GM12878 (cell line): ENCODE data around the gene ANO3. TPM values are rescaled to one million over a fixed set of nuclear protein-coding genes. Genes with fewer than 3 reads are reported as not detected.

Experiments used
- ATAC-seq: fragments of 200-7000 bp; cut with Tn5 transposase; 3 replicates; pipeline ENCODE4 v1.9.1; 2020; ENCODE audit warnings: mild to moderate bottlenecking, moderate library complexity
- BruUV-seq: library from RNA; stranded (reverse); fragments of 400-500 nt; replicated peaks from 2 replicates; lab custom pipeline; 2021; lab: Mats Ljungman, UMichigan
- CTCF ChIA-PET: fragments of 300-600 bp; sonication (Branson Sonifier 250); formaldehyde crosslinking; extraction: SDS; loops from one replicate; lab custom pipeline; 2021; ENCODE audit warnings: inconsistent platforms; lab: Yijun Ruan, JAX
- POLR2A ChIA-PET: fragments of 350-600 bp; formaldehyde crosslinking; extraction: SDS; loops from one replicate; lab custom pipeline; 2021; ENCODE audit warnings: inconsistent platforms; lab: Charles Lee
- RAD21 ChIA-PET: fragments of 300-600 bp; sonication (Branson Sonifier 250); formaldehyde crosslinking; loops from one replicate; lab custom pipeline; 2023; ENCODE audit warnings: antibody characterized with exemption; ENCODE audit not compliant: unreplicated experiment; lab: Charles Lee
- SMC1A ChIA-PET: fragments of 300-600 bp; sonication (Branson Sonifier 250); formaldehyde crosslinking; loops from one replicate; lab custom pipeline; 2023; ENCODE audit not compliant: unreplicated experiment, uncharacterized antibody; lab: Charles Lee
- DNase-seq: peaks from one replicate; pipeline ENCODE4 v3.0.0-alpha.2; 2011; ENCODE audit warnings: low read depth, low spot score
- FAIRE-seq: peaks from 3 replicates; lab custom pipeline; 2011; peaks lifted over from hg19 to GRCh38; lab: Jason Lieb, UNC
- H2AFZ ChIP-seq: 2 replicates; pipeline ENCODE4 v1.6.0; 2011; ENCODE audit warnings: low read depth, low read length, control low read depth; ENCODE audit not compliant: control insufficient read depth
- H3K27ac ChIP-seq: 2 replicates; pipeline ENCODE4 v1.5.1; 2011; ENCODE audit warnings: control low read depth; ENCODE audit not compliant: control insufficient read depth, insufficient read depth
- H3K27me3 ChIP-seq, 2 experiments: replicated peaks in 1 of 2; 2 replicates each; pipeline versions ENCODE4 v1.6.0 to v1.6.1; 2011; ENCODE audit warnings: low read length in 1 of 2; ENCODE audit not compliant: control insufficient read depth in 2 of 2, insufficient read depth in 2 of 2
- H3K36me3 ChIP-seq, 2 experiments: 2 replicates each; pipeline ENCODE4 v1.5.1; 2011; ENCODE audit warnings: low read length in 1 of 2; ENCODE audit not compliant: control insufficient read depth in 2 of 2, insufficient read depth in 2 of 2
- H3K4me1 ChIP-seq: 2 replicates; pipeline ENCODE4 v1.6.1; 2011; ENCODE audit warnings: mild to moderate bottlenecking, low read length, moderate library complexity, mixed read lengths; ENCODE audit not compliant: control insufficient read depth, insufficient read depth
- H3K4me2 ChIP-seq: 2 replicates; pipeline ENCODE4 v1.6.0; 2011; ENCODE audit warnings: control low read depth; ENCODE audit not compliant: control insufficient read depth, insufficient read depth
- H3K4me3 ChIP-seq: fragments of 200-600 bp; sonication (generic); 2 replicates; pipeline ENCODE4 v1.5.1; 2016
- H3K79me2 ChIP-seq: 2 replicates; pipeline ENCODE4 v1.6.0; 2011; ENCODE audit warnings: low read length; ENCODE audit not compliant: control insufficient read depth, insufficient read depth
- H3K9ac ChIP-seq: 2 replicates; pipeline ENCODE4 v1.8.0; 2011; ENCODE audit warnings: low read length, control low read depth, mixed read lengths; ENCODE audit not compliant: control insufficient read depth, insufficient read depth
- H3K9me3 ChIP-seq: replicated peaks from 3 replicates; pipeline ENCODE4 v1.5.1; 2011; ENCODE audit warnings: mild to moderate bottlenecking, low read length; ENCODE audit not compliant: control insufficient read depth, insufficient read depth
- H4K20me1 ChIP-seq: 2 replicates; pipeline ENCODE4 v1.6.0; 2011; ENCODE audit not compliant: control insufficient read depth, insufficient read depth
- BMI1 ChIP-seq: fragments of 450-650 bp; IDR thresholded peaks from 2 replicates; pipeline ENCODE4 v1.6.1; 2016; ENCODE audit warnings: mild to moderate bottlenecking, moderate library complexity, borderline replicate concordance
- CHD1 ChIP-seq: IDR thresholded peaks from 2 replicates; pipeline ENCODE4 v1.6.1; 2012; ENCODE audit warnings: low read depth, low read length, improper control_type of control experiment
- CREB1 ChIP-seq: IDR thresholded peaks from 2 replicates; pipeline ENCODE4 v1.6.1; 2012; ENCODE audit warnings: low read depth, mild to moderate bottlenecking, inconsistent platforms
- DPF2 ChIP-seq: fragments of 450-650 bp; IDR thresholded peaks from 2 replicates; pipeline ENCODE4 v1.6.1; 2017; ENCODE audit warnings: mild to moderate bottlenecking
- EGR1 ChIP-seq, 2 experiments: IDR thresholded peaks; 1 replicate in 1 of 2; 2 replicates in 1 of 2; pipeline ENCODE4 v1.6.1; 2011 to 2012; ENCODE audit warnings: low read depth in 2 of 2, low read length in 2 of 2, borderline replicate concordance in 1 of 2, mild to moderate bottlenecking in 1 of 2, moderate library complexity in 1 of 2
- EZH2 ChIP-seq: IDR thresholded peaks from 2 replicates; pipeline ENCODE4 v1.6.1; 2012; ENCODE audit warnings: low read depth, mild to moderate bottlenecking, control low read depth, inconsistent platforms, low read length, borderline replicate concordance; ENCODE audit not compliant: control insufficient read depth
- RUNX3 ChIP-seq: IDR thresholded peaks from 2 replicates; pipeline ENCODE4 v1.6.1; 2012; ENCODE audit warnings: low read length, inconsistent platforms
- STAT1 ChIP-seq: fragments of 450-650 bp; conservative IDR thresholded peaks from 2 replicates; pipeline ENCODE4 v1.6.1; 2014; ENCODE audit warnings: antibody characterized with exemption, mild to moderate bottlenecking
- ZBED1 ChIP-seq: IDR thresholded peaks from 2 replicates; pipeline ENCODE4 v1.6.1; 2016; ENCODE audit warnings: borderline replicate concordance
- ZNF274 ChIP-seq: IDR thresholded peaks from one replicate; pipeline ENCODE4 v1.8.0; 2011; ENCODE audit not compliant: insufficient read length, insufficient read depth
- WGBS: methylation state at CpG from one replicate; pipeline ENCODE4 v1.1.6; 2016; ENCODE audit warnings: low lambda C conversion rate; ENCODE audit not compliant: insufficient replicate concordance, insufficient coverage; ENCODE audit errors: missing lambda C conversion rate; 5-methylcytosine and 5-hydroxymethylcytosine counted together
- in situ Hi-C: fragments of 300-500 bp; cut with MboI; formaldehyde crosslinking; loops from 9 replicates; pipeline ENCODE4 v1.14.3; 2018; ENCODE audit warnings: mixed read lengths
- intact Hi-C: fragments of 100-400 bp; cut with micrococcal nuclease; formaldehyde crosslinking; loops from one replicate; pipeline ENCODE4 v1.14.2; 2022; ENCODE audit not compliant: unreplicated experiment
- polyA plus RNA-seq, 11 experiments: library from polyadenylated mRNA; depleted of rRNA in 4 of 11; unstranded in 6 of 11; stranded (reverse) in 5 of 11; fragments of >200 nt; fragmentation: Nextera tagmentation in 4 of 11; fragmentation: Illumina TruSeq in 1 of 11; extraction: Ambion mirVana in 4 of 11; extraction: Trizol in 1 of 11; gene quantifications; 1 replicate in 1 of 11; 2 replicates in 10 of 11; pipeline versions ENCODE4 v1.2.1 to v1.2.3, GENCODE V29; 2011 to 2016; ENCODE audit warnings: inconsistent platforms in 2 of 11, missing spikeins in 2 of 11, low read depth in 1 of 11
- total RNA-seq, 4 experiments: library from RNA; depleted of rRNA in 3 of 4; stranded (reverse); fragments of >200 nt in 3 of 4; fragmentation: Illumina TruSeq in 1 of 4; extraction: Trizol in 1 of 4; gene quantifications; 2 replicates each; pipeline versions ENCODE4 v1.2.1 to v1.2.3, GENCODE V29; 2013 to 2021
- TF ChIP-seq, protein P1 (sequence below): fragments of 450-650 bp; IDR thresholded peaks from 2 replicates; pipeline ENCODE4 v1.6.1; 2017; ENCODE audit warnings: borderline replicate concordance
- TF ChIP-seq, protein P2 (sequence below): fragments of 450-650 bp; IDR thresholded peaks from 2 replicates; pipeline ENCODE4 v1.6.1; 2017; ENCODE audit warnings: mild to moderate bottlenecking, moderate library complexity

ANO3 gene
- total and polyA plus RNA-seq, 10 of the 15 experiments (the other 5 are each of a cell fraction or from before 2014, with no cell fraction given) = 0.13 to 5.9 (median 0.44) TPM

DNA sequence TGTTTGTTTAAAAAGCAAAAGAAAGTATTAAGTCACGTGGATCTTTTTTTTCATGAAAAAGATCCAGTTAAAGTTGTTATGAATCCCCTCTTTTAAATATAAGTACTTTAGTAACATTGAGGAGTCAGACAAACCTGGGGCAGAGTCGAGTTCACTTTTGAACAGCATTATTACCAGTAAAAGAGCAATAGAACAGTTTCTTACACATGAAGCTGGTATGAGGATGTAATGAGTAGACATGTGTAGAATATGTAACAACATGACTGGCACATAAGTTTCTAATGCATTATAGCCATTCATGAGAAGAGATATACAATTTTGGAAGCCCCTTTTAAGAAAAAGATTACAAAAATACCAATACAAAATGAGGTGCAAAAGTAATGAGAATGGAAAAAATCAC, 247.8 kb downstream of the ANO3 start (continued):
- TF ChIP-seq, protein P1, sequence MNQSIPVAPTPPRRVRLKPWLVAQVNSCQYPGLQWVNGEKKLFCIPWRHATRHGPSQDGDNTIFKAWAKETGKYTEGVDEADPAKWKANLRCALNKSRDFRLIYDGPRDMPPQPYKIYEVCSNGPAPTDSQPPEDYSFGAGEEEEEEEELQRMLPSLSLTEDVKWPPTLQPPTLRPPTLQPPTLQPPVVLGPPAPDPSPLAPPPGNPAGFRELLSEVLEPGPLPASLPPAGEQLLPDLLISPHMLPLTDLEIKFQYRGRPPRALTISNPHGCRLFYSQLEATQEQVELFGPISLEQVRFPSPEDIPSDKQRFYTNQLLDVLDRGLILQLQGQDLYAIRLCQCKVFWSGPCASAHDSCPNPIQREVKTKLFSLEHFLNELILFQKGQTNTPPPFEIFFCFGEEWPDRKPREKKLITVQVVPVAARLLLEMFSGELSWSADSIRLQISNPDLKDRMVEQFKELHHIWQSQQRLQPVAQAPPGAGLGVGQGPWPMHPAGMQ = no peak
- no peak for TF ChIP-seq EGR1 (IDR thresholded peaks at IDR 0.05; ENCODE audit: borderline replicate concordance in 1 of 2, low read depth in 2 of 2, low read length in 2 of 2)
- no peak for TF ChIP-seq BMI1
- TF ChIP-seq, protein P2, sequence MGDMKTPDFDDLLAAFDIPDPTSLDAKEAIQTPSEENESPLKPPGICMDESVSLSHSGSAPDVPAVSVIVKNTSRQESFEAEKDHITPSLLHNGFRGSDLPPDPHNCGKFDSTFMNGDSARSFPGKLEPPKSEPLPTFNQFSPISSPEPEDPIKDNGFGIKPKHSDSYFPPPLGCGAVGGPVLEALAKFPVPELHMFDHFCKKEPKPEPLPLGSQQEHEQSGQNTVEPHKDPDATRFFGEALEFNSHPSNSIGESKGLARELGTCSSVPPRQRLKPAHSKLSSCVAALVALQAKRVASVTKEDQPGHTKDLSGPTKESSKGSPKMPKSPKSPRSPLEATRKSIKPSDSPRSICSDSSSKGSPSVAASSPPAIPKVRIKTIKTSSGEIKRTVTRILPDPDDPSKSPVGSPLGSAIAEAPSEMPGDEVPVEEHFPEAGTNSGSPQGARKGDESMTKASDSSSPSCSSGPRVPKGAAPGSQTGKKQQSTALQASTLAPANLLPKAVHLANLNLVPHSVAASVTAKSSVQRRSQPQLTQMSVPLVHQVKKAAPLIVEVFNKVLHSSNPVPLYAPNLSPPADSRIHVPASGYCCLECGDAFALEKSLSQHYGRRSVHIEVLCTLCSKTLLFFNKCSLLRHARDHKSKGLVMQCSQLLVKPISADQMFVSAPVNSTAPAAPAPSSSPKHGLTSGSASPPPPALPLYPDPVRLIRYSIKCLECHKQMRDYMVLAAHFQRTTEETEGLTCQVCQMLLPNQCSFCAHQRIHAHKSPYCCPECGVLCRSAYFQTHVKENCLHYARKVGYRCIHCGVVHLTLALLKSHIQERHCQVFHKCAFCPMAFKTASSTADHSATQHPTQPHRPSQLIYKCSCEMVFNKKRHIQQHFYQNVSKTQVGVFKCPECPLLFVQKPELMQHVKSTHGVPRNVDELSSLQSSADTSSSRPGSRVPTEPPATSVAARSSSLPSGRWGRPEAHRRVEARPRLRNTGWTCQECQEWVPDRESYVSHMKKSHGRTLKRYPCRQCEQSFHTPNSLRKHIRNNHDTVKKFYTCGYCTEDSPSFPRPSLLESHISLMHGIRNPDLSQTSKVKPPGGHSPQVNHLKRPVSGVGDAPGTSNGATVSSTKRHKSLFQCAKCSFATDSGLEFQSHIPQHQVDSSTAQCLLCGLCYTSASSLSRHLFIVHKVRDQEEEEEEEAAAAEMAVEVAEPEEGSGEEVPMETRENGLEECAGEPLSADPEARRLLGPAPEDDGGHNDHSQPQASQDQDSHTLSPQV = no peak
- no peak for TF ChIP-seq RUNX3
- TF ChIP-seq, all 136 proteins: peak for 0

DNA sequence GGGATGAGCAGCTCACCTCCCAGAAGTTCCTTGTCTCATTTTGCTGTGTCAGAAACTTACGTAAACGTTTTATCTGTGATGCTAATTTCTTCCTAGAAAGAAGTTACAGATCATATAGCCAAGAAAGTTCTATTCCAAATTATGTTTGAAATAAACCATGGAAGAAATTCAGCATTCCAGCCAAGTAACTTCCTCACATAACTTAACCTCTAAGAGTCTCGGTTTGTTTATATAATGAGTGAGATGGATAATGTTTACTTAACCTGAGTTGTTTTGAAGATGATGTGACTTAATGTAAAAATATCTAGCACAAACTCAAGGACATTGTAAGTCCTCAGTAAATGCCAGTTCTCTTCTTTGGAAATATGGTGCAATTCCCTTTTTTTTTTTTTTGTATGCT, 249.0 kb downstream of the ANO3 start:
- TF ChIP-seq ZNF274 (no peak), STAT1 (no peak), EZH2 (no peak), ZBED1 (no peak), CREB1 (no peak), CHD1 (no peak), DPF2 (no peak)
- Histone ChIP-seq H3K36me3 (no peaks in the 10 kb centered on the region), H4K20me1 (no peaks in the 10 kb centered on the region), H3K9me3 (no peaks in the 10 kb centered on the region), H3K9ac (no peak overlapping the region), H3K4me1 (no peaks in the 10 kb centered on the region), H3K4me2 (no peak overlapping the region), H2AFZ (no peak overlapping the region), H3K27me3 (no peaks in the 10 kb centered on the region), H3K79me2 (no peaks in the 10 kb centered on the region), H3K27ac (no peak overlapping the region), H3K4me3 (no peak overlapping the region)
- RAD21 ChIA-PET = no interaction called here
- ATAC-seq (no peak), DNase-seq (no peak), FAIRE-seq (no peak)
- no TSS peak for BruUV-seq
- SMC1A ChIA-PET = interaction anchor here (0.9 to 1.6 kb wide), 2 partner anchors 11 to 26 kb away, joined by 4 read pairs; no protein-coding TSS in a partner anchor
- intact Hi-C loops (no loop called here), in situ Hi-C loops (no loop called here)
- CTCF ChIA-PET = no interaction called here
- WGBS = 56% methylated on average over 3 of the region's 3 CpGs
- POLR2A ChIA-PET = interaction anchor here (0.6 kb wide), 1 partner anchor 70 kb away, joined by 4 read pairs; no protein-coding TSS in a partner anchor
